T-helper 2 cell treated with Interferon-gamma antibody and Interleukin-4, amounts not matched to agents 100 ng/mL and 5 ng/mL, for 36 hours (primary cell): Measurements from ENCODE around the gene TTBK1. TPM values are rescaled to one million over a fixed set of nuclear protein-coding genes. Genes with fewer than 3 reads are reported as not detected.

Experiments used
- intact Hi-C: fragments of 100-400 bp; cut with micrococcal nuclease; formaldehyde crosslinking; loops from one replicate; pipeline ENCODE4 v1.15.1; 2023
- total RNA-seq: library from RNA; stranded (reverse); gene quantifications from 2 replicates; pipeline ENCODE4 v1.2.3, GENCODE V29; 2022

TTBK1 gene
- total RNA-seq, 1 donor from 2014 or later: 0.18 TPM

DNA sequence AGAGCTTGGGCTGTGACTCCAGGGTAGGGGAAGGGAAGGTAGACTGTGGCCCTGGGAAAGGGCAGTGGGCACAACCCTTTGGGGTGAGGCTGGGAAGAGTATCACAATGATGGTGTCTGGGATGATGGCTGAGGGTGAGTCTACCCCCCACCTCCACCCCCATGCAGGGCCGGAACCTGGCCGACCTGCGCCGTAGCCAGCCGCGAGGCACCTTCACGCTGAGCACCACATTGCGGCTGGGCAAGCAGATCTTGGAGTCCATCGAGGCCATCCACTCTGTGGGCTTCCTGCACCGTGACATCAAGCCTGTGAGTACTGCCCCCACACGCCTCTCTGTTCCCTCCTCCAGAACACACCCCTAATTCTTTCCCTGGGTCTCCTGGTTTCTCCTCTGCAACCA, 10.1 kb downstream of the TTBK1 start:
- intact Hi-C loops: no loop called here

DNA sequence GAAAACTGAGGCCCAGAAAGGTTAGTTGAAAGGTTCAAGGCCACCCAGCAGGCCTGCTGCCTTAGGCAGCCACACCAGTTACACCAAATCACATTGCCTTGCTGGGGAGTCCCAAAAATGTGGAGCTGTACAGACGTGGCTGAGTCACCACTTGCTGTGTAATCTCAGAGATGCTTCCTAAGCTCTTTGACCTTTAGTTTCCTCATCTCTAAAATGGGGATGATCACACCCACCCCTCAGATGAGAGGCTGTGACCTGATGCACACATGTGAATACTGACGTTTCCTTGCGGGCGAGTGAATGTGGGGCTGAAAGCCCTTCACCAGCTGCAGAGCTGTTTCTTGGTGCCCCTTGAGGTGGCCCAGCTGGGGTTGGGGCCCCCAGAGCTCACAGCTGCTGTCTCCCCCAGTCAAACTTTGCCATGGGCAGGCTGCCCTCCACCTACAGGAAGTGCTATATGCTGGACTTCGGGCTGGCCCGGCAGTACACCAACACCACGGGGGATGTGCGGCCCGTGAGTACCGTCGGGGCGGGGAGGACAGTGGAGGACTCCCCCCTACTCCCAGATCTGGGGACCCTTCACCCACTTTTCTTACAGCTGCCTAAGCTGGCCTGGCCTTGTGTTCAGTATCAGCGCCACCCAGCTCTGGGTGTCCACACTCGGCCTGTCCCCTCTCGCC, 11.0 kb downstream of the TTBK1 start:
- intact Hi-C loops: no loop called here

DNA sequence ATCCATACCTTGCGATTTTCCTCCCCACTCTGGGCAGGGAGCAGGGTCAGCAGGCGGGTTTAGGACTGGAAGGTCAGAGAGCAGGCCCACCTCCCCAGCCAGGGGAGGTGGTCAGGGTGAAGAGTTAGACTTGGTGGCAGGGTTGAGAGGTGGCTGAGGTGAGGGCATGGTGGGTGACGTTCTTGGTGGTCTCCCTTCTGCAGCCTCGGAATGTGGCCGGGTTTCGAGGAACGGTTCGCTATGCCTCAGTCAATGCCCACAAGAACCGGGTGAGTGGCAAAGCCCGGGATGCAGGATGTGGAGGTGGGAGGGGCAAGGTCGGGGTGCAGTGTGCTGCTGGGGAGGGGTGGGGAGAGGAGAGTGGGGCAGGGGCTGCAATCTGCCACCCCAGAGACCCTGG, 11.6 kb downstream of the TTBK1 start:
- intact Hi-C loops: no loop called here

DNA sequence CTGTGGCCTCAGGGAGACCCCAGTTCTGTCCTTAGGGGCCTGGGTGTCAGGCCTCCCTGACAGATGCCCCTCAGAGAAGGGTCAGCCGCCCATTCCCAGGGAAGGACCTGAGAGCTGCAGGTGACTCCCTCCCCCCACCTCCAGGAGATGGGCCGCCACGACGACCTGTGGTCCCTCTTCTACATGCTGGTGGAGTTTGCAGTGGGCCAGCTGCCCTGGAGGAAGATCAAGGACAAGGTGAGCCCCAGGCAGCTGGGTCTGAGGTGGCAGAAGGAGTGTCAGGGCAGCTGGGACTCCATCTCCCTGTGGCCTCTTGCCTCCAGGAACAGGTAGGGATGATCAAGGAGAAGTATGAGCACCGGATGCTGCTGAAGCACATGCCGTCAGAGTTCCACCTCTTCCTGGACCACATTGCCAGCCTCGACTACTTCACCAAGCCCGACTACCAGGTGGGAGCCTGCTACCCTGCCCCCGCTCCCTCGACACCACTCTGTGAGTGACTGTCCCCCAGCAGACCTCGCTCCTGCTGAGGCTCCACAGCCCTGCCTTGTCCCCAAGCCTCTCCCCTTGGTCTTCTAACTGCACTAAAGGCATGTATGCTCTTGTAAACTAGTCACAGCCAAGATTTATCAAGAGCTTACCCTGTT, 12.2 kb downstream of the TTBK1 start:
- intact Hi-C loops: no loop called here

DNA sequence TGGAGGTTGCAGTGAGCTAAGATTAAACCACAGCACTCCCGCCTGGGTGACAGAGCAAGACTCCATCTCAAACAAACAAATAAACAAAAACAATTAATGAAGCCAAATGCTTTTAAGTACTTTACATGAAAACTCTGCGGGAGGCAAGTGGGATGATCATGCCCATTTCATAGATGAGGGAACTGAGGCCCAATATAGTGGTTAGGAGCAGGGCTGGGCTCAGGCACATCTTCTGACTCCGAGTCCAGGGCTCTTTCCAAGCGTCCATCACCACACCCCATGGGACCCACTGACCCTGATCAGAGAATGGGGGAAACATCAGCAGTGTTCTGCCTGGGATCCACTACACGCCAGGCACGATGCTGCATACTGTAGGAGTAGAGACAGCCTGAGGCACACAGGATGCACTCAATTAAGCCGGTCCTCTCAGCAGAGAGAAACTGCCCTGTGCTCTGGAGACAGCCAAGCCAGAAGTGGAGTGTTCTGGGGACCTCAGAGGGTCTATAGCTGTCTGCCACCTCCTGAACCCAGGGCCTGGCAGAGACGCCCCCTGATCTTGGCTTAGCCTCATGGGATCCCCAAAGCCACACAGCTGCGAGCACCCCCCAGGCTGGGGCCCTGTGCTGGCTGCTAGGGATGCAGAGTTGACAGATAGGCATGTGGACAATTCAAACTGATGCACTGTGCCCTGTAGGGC, 13.5 kb downstream of the TTBK1 start:
- intact Hi-C loops: no loop called here

DNA sequence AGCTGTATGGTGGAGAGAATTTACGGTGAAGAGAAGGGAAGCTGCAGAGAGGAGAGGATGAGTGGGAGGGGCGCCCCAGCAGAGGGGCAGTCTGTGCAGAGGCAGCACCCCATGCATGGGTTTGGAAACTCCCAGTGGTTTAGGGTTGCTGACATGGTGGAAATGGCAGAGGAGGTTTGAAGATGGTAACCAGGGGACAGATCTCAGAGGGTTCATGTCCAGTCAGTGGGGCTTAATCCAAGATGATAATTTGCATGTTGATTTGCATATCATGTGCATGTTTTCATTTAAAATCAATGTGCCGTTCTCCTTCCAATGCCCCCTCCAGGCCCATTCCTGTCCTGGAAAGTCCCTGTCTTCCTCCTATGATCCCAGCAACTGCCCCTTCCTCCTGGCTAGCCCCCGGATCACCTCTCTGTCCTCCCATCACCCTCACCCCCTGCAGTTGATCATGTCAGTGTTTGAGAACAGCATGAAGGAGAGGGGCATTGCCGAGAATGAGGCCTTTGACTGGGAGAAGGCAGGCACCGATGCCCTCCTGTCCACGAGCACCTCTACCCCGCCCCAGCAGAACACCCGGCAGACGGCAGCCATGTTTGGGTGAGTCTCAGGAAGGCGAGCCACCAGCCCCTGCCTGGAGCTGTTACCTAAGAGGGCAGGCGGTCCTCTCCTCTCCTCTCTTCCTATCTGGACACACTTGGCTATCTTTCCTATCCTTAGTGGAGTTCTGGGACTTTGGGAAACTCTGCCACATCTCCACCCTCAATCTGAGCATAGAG, 14.3 kb downstream of the TTBK1 start:
- intact Hi-C loops: no loop called here

DNA sequence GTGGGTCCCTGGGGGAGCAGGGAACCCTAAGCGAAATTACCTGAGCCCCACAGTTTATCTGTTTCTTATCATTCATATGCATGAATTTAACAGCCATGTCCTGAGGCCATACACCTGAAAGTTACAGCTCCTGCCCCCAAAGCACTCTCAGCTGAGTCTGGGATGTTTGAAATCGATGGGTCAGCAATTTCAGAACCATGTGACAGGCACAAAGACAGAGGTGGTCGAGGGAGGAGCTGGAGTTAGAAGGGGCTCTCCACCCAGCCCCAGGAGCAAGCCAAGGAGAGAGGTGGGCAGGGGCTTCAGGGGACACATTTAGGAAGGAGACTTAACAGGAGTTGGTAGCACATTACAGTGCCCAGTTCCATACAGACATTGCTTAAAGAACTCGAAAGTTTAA, 14.9 kb downstream of the TTBK1 start:
- intact Hi-C loops: no loop called here

DNA sequence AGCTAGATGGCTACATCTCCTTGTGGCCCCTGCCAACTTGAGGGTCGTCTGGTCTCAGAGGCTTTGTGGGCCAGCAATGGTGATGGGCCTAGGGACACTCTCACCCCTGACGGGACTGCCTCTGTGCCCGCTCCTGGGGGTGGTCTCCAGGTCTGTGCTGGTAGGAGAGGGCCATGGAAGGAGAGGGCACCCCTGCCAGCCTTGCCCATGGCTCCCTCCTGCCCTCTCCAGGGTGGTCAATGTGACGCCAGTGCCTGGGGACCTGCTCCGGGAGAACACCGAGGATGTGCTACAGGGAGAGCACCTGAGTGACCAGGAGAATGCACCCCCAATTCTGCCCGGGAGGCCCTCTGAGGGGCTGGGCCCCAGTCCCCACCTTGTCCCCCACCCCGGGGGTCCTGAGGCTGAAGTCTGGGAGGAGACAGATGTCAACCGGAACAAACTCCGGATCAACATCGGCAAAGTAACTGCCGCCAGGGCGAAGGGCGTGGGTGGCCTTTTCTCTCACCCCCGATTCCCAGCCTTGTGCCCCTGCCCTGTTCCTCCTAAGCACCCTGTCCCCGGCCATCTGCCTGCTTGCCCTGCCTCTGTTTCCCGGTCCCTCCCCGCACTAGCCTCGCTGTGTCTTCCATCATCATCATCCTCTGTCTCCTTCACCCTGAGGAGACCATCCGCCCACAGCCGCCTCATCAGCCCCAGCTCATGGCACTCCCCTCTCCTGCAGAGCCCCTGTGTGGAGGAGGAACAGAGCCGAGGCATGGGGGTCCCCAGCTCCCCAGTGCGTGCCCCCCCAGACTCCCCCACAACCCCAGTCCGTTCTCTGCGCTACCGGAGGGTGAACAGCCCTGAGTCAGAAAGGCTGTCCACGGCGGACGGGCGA, 15.8 kb downstream of the TTBK1 start:
- intact Hi-C loops: no loop called here

DNA sequence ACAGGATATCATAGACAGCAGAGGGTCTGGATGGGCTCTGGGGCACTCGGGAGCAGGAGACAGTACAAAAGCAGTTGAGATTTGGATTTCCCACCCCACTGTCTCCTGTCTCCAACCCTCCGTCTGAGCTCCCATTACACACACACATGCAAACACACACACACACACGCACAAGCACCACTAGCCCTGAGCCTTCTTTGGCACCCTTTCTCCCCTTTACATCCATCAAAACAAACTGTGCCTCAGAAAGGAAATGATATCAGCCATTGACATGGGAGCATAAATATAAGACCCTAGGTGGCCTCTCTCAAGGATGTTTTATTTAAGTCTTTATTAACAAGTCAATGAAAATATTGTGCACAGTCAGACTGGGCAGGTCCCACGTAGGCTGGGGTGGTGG, 17.5 kb downstream of the TTBK1 start:
- intact Hi-C loops: no loop called here

DNA sequence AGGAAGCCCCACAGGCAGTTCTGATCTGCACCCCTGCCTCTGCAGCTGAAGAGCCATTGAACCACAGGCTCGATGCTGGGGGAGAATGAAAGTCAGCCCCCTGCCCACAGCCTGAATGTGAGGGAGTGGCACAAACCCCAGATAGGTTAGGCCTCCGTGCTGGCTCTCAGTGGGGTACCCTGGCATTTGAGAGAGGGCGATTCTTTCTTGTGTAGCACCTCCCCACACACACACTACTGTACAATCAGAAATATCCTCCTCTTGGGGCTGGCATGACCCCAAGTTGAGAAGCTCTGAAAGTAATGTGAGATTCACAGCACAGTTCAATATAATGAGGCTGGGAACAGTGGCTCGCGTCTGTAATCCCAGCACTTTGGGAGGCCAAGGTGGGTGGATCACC, 17.9 kb downstream of the TTBK1 start:
- intact Hi-C loops: no loop called here

DNA sequence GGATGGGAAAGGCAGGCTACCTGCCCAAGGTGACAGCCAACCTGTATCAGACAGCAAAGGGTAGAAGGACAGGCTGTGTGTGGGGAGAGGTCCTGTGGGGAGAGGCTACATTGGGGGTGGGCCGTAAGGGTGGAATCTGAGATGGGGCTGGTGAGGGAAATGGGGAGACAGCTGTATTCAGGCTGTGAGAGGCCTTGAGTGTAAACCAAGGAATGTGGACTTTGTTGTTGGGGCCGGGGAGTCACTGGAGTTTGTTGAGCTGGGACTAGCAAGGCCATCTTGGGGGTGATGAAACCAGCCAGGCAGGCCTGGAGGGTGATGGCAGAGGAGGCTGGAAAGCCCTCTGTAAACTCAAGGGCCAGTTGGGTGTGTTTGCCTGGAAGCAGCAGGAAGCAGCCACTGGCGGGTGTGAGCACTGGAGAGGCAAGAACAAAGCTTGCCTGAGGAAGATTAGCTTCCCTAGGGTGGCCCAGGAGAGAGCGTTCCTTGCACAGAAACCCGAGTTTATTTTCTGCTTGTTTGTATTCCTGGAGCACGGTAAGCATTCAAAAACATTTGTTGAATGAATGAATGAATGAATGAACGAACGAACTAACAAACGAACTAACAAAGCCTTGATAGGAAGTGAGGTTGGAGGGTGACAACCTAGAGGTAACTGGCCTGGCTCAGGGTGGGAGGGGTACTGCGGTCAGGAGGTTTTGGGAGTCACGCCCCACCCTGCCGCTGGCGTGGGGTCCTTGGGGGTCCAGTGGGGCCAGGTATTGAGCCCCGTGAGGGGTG, 18.9 kb downstream of the TTBK1 start:
- intact Hi-C loops: no loop called here

DNA sequence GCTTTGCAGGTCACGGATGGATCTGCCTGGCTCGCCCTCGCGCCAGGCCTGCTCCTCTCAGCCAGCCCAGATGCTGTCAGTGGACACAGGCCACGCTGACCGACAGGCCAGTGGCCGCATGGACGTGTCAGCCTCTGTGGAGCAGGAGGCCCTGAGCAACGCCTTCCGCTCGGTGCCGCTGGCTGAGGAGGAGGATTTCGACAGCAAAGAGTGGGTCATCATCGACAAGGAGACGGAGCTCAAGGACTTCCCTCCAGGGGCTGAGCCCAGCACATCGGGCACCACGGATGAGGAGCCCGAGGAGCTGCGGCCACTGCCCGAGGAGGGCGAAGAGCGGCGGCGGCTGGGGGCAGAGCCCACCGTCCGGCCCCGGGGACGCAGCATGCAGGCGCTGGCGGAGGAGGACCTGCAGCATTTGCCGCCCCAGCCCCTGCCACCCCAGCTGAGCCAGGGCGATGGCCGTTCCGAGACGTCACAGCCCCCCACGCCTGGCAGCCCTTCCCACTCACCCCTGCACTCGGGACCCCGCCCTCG, 19.6 kb downstream of the TTBK1 start:
- intact Hi-C loops: loop anchor here (1.0 kb wide), 2 partner anchors 135 to 243 kb away; no protein-coding TSS in a partner anchor

DNA sequence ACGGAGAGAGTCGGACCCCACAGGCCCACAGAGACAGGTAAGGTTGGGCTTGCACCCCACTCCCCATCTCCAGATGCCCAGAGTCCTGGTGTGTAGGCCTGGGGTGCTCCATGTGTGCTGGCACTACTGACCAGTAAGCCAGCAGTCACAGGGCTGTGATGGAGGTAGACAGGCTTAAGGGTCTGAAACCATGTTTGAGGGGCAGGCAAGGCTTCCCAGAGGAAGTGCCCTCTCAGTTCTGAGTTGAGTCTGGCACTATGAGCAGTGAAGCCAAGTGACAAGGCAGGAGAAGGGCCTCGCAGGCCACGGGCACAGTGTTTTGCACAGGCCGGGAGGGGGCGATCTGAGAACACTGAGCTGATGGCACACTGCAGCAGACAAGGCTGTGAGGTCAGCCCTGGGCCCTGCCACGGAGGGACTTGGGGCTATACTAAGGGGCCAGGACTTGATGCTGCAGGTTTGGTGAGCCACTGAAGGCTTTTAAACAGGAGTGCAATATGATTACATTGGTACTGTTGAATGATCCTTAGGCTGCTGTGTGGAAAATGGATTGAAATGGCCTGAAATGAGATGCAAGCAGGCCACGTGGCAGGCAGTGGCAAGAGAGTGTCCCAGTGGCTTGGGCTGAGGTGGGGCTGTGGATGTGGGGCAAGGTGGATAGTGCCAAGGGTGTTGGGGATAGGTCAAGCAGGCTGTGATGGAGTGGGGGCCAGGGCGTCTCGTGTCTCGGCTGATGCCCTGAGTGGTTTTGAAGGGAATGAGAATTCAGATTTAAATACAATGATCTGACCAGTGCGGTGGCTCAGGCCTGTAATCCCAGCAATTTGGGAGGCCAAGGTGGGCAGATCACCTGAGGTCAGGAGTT, 20.3 kb downstream of the TTBK1 start:
- intact Hi-C loops: loop anchor here (1.0 kb wide), 2 partner anchors 135 to 243 kb away; no protein-coding TSS in a partner anchor

DNA sequence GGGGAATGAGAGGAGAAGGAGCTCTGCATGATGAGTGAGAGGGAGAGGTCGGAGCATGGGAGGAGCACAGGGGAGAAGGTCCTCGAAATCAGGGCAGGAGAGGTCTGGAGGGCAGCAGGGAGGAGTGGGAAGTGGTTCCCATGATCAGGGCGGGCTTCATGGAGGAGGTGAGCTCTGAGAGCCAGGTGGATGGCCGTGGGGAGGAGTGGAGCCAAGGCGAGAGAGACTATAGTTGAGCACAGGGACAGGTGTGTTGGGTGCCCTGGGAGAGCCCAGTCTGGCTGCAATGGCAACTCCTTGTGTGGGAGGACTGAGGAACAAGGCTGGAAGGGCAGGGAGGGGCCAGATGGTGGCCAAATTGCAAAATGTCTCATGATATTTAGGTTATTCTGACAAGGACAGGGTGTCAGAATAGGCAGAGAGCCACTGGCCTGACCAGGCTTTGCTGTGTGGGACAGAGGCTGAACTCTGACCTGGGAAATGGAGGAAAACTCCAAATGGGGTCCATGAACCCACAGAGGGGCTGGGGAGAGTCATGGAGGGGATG, 21.4 kb downstream of the TTBK1 start:
- intact Hi-C loops: no loop called here

DNA sequence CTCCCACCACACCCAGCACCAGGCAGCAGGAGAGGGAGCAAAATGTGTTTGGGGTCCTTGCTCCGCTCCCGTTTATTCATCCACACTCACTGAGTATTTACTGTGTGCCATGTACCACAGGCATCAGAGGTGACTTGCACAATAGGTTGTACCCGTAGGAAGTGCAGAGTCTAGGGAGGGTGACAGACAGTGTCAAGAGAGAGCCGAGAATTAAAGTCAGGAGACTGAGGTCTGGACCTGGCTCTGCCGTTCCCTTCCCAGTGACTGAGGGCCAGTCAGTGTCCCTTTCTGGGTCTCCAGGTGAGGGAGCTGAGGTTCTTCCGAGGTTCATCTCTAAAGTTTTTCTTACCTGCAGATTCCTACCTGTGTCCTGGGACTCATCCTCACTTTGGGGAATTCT, 22.3 kb downstream of the TTBK1 start:
- intact Hi-C loops: no loop called here

DNA sequence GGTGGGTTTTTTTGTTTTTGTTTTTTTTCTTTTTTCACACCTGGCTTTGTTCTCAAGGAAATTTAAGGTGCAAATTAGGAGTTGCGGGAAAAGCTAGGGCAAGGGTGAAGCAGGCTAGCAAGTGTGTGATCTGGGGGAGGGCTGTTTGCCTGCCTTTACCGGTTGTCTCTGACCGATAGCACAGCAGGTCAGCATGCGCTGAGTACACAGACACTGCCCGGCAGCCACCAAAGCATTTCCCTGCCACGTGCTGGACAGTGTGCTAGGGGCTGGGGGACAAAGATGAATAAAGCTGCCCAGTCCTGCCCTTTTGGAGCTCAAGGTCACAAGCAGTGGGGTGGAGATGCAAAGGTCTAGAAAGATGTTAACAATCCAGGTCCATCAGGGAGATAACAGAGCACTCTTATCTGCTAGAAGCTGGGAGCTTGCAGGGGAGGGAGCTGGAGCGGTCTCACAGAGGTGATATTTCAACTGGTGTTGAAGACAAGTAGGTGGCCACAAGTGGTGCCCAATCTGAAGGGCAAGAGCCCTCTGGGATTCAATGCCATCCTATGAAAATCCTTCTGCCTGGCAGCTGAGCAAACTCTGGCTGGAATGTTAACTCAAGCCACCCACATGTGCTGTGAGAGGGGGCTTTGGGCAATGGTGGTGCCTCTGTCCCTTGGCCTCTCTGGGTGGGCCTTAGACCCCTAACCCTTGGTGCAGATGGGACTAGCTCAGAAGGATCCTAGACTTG, 24.5 kb downstream of the TTBK1 start:
- intact Hi-C loops: no loop called here

DNA sequence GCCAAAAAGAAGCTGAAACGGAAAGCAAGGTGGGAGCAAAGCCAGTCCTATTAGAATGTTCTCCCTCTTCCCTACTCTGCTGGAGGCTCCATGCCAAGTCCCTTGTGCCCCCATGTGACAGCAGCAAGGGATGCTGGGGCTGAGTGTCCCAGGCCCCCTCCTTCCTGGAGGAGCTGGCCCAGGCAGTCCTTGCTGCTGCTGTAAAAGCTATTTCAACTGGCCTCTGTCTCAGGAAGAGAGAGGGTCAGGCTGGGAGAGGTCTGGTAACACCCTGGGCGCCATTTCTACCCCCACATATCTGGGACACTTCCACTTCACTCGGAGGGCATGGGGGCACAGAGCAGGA, 25.0 kb downstream of the TTBK1 start:
- intact Hi-C loops: no loop called here

DNA sequence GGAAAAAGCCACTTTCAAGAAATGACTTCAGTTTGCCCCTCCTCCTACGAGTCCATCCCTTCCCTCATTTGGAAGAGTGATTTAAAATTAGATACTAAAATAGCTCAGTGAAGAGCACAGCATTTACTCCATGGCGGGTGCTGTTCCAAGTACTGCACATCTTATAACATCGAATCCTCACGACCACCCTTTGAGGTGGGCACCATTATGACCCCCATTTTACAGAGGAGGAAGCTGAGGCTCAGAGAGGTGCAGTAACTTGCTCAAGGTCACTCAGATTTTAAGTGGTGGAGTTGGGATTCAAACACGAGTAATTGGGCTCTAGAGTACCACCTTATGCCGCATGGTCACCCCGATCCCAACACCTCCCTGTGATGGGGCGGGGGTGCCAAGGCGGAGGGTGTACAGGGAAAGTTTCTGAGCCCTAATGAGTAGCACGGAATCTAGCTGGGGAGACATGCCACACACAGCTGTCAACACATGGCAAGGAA, 25.5 kb downstream of the TTBK1 start:
- intact Hi-C loops: no loop called here
